KMS-11 (cell line): ENCODE data around the gene UNCX.
"Not testable (repeated sequence)": the region's sequence is repeated elsewhere in the genome, so short reads cannot be mapped to it uniquely, and the experiment has no call there.

Source experiments
- H2AFZ ChIP-seq: fragments of 200-600 bp; sonication (generic); 2 replicates; pipeline ENCODE4 v1.6.1; 2016; ENCODE audit warnings: antibody characterized with exemption, mixed run types, low read depth
- H3K27ac ChIP-seq: fragments of 200-600 bp; sonication (generic); 2 replicates; pipeline ENCODE4 v1.6.1; 2016; ENCODE audit warnings: mild to moderate bottlenecking, mixed run types
- H3K27me3 ChIP-seq: fragments of 200-600 bp; sonication (generic); 2 replicates; pipeline ENCODE4 v1.6.1; 2017; ENCODE audit warnings: mild to moderate bottlenecking, low read depth, mixed run types, moderate library complexity; ENCODE audit not compliant: insufficient read depth
- H3K36me3 ChIP-seq: fragments of 200-600 bp; sonication (generic); 2 replicates; pipeline ENCODE4 v1.6.1; 2017; ENCODE audit warnings: mild to moderate bottlenecking, mixed run types; ENCODE audit not compliant: insufficient read depth
- H3K4me1 ChIP-seq: fragments of 200-600 bp; sonication (generic); 2 replicates; pipeline ENCODE4 v1.6.1; 2016; ENCODE audit warnings: mild to moderate bottlenecking, low read depth, mixed run types; ENCODE audit not compliant: poor library complexity, severe bottlenecking
- H3K4me2 ChIP-seq: fragments of 200-600 bp; sonication (generic); 2 replicates; pipeline ENCODE4 v1.7.0; 2016; ENCODE audit warnings: mild to moderate bottlenecking, mixed run types
- H3K4me3 ChIP-seq: fragments of 200-600 bp; sonication (generic); IDR thresholded peaks from 2 replicates; pipeline ENCODE4 v1.6.1; 2017; ENCODE audit warnings: low read depth, low read length, mixed read lengths; ENCODE audit not compliant: insufficient read depth
- H3K79me2 ChIP-seq: fragments of 200-600 bp; sonication (generic); 2 replicates; pipeline ENCODE4 v1.6.1; 2016; ENCODE audit warnings: low read depth, mixed run types; ENCODE audit not compliant: insufficient read depth
- H3K9ac ChIP-seq: fragments of 200-600 bp; sonication (generic); 2 replicates; pipeline ENCODE4 v1.6.1; 2016; ENCODE audit warnings: mild to moderate bottlenecking, mixed run types
- H4K20me1 ChIP-seq: fragments of 200-600 bp; sonication (generic); 2 replicates; pipeline ENCODE4 v1.6.1; 2016; ENCODE audit warnings: mild to moderate bottlenecking, mixed run types; ENCODE audit not compliant: insufficient read depth
- CTCF ChIP-seq: fragments of 200-600 bp; sonication (generic); conservative IDR thresholded peaks from 2 replicates; pipeline ENCODE4 v1.6.1; 2017; ENCODE audit warnings: low read depth, mild to moderate bottlenecking, antibody characterized with exemption, low read length, moderate library complexity, mixed read lengths

UNCX gene

GRCh38 chr7:1257221-1257620 is 24.5 kb downstream of the UNCX start:
- H3K4me3 ChIP-seq: no peak overlapping the region
- H3K27me3 ChIP-seq: peaks cover 94% of the 10 kb centered on the region
- no peak overlapping the region for H3K9ac ChIP-seq
- no peaks in the 10 kb centered on the region for H4K20me1 ChIP-seq
- H3K79me2 ChIP-seq: no peaks in the 10 kb centered on the region
- no peak for TF ChIP-seq CTCF
- no peak overlapping the region for H3K27ac ChIP-seq
- no peak overlapping the region for H3K4me2 ChIP-seq
- H3K4me1 ChIP-seq: no peaks in the 10 kb centered on the region
- H3K36me3 ChIP-seq: no peaks in the 10 kb centered on the region
- no peak overlapping the region for H2AFZ ChIP-seq

GRCh38 chr7:1257863-1258262 is 25.2 kb downstream of the UNCX start:
- Histone ChIP-seq H3K4me2 (no peak overlapping the region), H3K9ac (no peak overlapping the region), H3K4me1 (no peaks in the 10 kb centered on the region), H3K79me2 (no peaks in the 10 kb centered on the region), H3K4me3 (no peak overlapping the region), H3K27me3 (peaks cover 94% of the 10 kb centered on the region), H3K36me3 (no peaks in the 10 kb centered on the region), H3K27ac (no peak overlapping the region), H4K20me1 (no peaks in the 10 kb centered on the region), H2AFZ (no peak overlapping the region)
- TF ChIP-seq CTCF: no peak

GRCh38 chr7:1259621-1260243 is 27.1 kb downstream of the UNCX start:
- Histone ChIP-seq H3K4me2 (no peak overlapping the region), H3K4me3 (no peak overlapping the region), H3K27ac (no peak overlapping the region), H3K36me3 (no peaks in the 10 kb centered on the region), H3K4me1 (no peaks in the 10 kb centered on the region), H3K9ac (no peak overlapping the region), H4K20me1 (no peaks in the 10 kb centered on the region), H3K79me2 (no peaks in the 10 kb centered on the region), H2AFZ (no peak overlapping the region), H3K27me3 (peaks cover 95% of the 10 kb centered on the region)
- no peak for TF ChIP-seq CTCF

- peaks cover 95% of the 10 kb centered on the region for H3K27me3 ChIP-seq
- H3K4me3 ChIP-seq: no peak overlapping the region
- no peaks in the 10 kb centered on the region for H3K79me2 ChIP-seq
- no peaks in the 10 kb centered on the region for H3K36me3 ChIP-seq
- no peak overlapping the region for H3K27ac ChIP-seq
- no peak overlapping the region for H3K4me2 ChIP-seq
- no peak for TF ChIP-seq CTCF
- no peak overlapping the region for H3K9ac ChIP-seq
- H4K20me1 ChIP-seq: no peaks in the 10 kb centered on the region
- H2AFZ ChIP-seq: no peak overlapping the region
- no peaks in the 10 kb centered on the region for H3K4me1 ChIP-seq
Measured at GRCh38 chr7:1260244-1260635, 27.6 kb downstream of the UNCX start.

GRCh38 chr7:1261036-1261435 is 28.4 kb downstream of the UNCX start:
- not testable (repeated sequence) for H4K20me1 ChIP-seq, H3K79me2 ChIP-seq, H3K36me3 ChIP-seq, H3K27ac ChIP-seq, H3K4me3 ChIP-seq, H3K4me2 ChIP-seq, H2AFZ ChIP-seq, H3K4me1 ChIP-seq, H3K9ac ChIP-seq
- H3K27me3 ChIP-seq: peaks cover 92% of the 10 kb centered on the region
